Sigmoid colon (tissue), 4 donors: ENCODE results near the gene STX18.

Experiments
- CTCF ChIP-seq, 4 experiments: fragments of 450-650 bp in 3 of 4; fragments of 200-600 bp in 1 of 4; IDR thresholded peaks; one replicate each; pipeline ENCODE4 v1.5.1; 2016 to 2019; ENCODE audit warnings: antibody characterized with exemption in 4 of 4, mild to moderate bottlenecking in 3 of 4, moderate library complexity in 2 of 4
- POLR2A ChIP-seq, 2 donors: fragments of 450-650 bp; IDR thresholded peaks; one replicate each; pipeline ENCODE4 v1.6.1; 2016; ENCODE audit warnings: antibody characterized with exemption in 2 of 2, mild to moderate bottlenecking in 2 of 2, moderate library complexity in 2 of 2
- POLR2AphosphoS5 ChIP-seq, 4 donors: sonication (generic); formaldehyde crosslinking; IDR thresholded peaks; one replicate each; pipeline ENCODE4 v1.6.1; 2017; ENCODE audit warnings: antibody characterized with exemption in 4 of 4

GRCh38 chr4:4383085-4383484 is 158.8 kb downstream of the STX18 start:
- no peak for TF ChIP-seq CTCF (IDR thresholded peaks at IDR 0.05)
- TF ChIP-seq POLR2A (IDR thresholded peaks at IDR 0.05), result no peak
- no peak for TF ChIP-seq POLR2AphosphoS5 (IDR thresholded peaks at IDR 0.05)
